ENCODE data around the gene EFNA1.
"Not testable (repeated sequence)": the region's sequence is repeated elsewhere in the genome, so short reads cannot be mapped to it uniquely, and the experiment has no call there.

Gene EFNA1

GRCh38 chr1:155139895-155140629, 12.4 kb downstream of the EFNA1 start, which contains the start of gene DPM3:
TSS of gene DPM3 (minus strand) at chr1:155140531. CDS start at chr1:155140240, 291 bp downstream.
- peak within 1 kb of the TSS; percentile 88 for H3K9ac ChIP-seq (ENCODE audit: low read depth, low read length)
- H3K4me2 ChIP-seq (ENCODE audit: low read length): peak within 1 kb of the TSS; percentile 85
- H3K27me3 ChIP-seq (ENCODE audit: control insufficient read depth, insufficient read depth, low read length): peaks cover 14% of the 10 kb centered on the region
- H3K9me3 ChIP-seq (replicated peaks; ENCODE audit: low read length): no peaks in the 10 kb centered on the region
- peak within 1 kb of the TSS; percentile 88 for H3K4me3 ChIP-seq (ENCODE audit: low read length)
- peaks cover 4% of the 10 kb centered on the region for H3K36me3 ChIP-seq (ENCODE audit: insufficient read depth, low read length)
- H3K4me1 ChIP-seq (ENCODE audit: control insufficient read depth, insufficient read depth, low read length): peaks cover 19% of the 10 kb centered on the region

- H3K27me3 ChIP-seq (ENCODE audit: control insufficient read depth, insufficient read depth, low read length): peaks cover 14% of the 10 kb centered on the region
- H3K4me3 ChIP-seq (ENCODE audit: low read length): peak overlapping the region; percentile 88
- peak overlapping the region; percentile 85 for H3K4me2 ChIP-seq (ENCODE audit: low read length)
- peaks cover 15% of the 10 kb centered on the region for H3K4me1 ChIP-seq (ENCODE audit: control insufficient read depth, insufficient read depth, low read length)
- H3K9me3 ChIP-seq (replicated peaks; ENCODE audit: low read length): no peaks in the 10 kb centered on the region
- peak overlapping the region; percentile 88 for H3K9ac ChIP-seq (ENCODE audit: low read depth, low read length)
- H3K36me3 ChIP-seq (ENCODE audit: insufficient read depth, low read length): peaks cover 4% of the 10 kb centered on the region
Measured at GRCh38 chr1:155140630-155140953, 12.9 kb downstream of the EFNA1 start.

GRCh38 chr1:155141749-155142148, 14.1 kb downstream of the EFNA1 start:
- Histone ChIP-seq H3K4me2 (ENCODE audit: low read length) (no peak overlapping the region), H3K27me3 (ENCODE audit: control insufficient read depth, insufficient read depth, low read length) (peaks cover 21% of the 10 kb centered on the region), H3K9me3 (replicated peaks; ENCODE audit: low read length) (no peaks in the 10 kb centered on the region), H3K4me1 (ENCODE audit: control insufficient read depth, insufficient read depth, low read length) (peaks cover 13% of the 10 kb centered on the region), H3K9ac (ENCODE audit: low read depth, low read length) (no peak overlapping the region), H3K36me3 (ENCODE audit: insufficient read depth, low read length) (peaks cover 4% of the 10 kb centered on the region), H3K4me3 (ENCODE audit: low read length) (no peak overlapping the region)

- H3K4me1 ChIP-seq (ENCODE audit: control insufficient read depth, insufficient read depth, low read length): no peaks in the 10 kb centered on the region
- no peak overlapping the region for H3K4me3 ChIP-seq (ENCODE audit: low read length)
- H3K4me2 ChIP-seq (ENCODE audit: low read length): no peak overlapping the region
- no peaks in the 10 kb centered on the region for H3K36me3 ChIP-seq (ENCODE audit: insufficient read depth, low read length)
- no peak overlapping the region for H3K9ac ChIP-seq (ENCODE audit: low read depth, low read length)
- H3K9me3 ChIP-seq (replicated peaks; ENCODE audit: low read length): no peaks in the 10 kb centered on the region
- H3K27me3 ChIP-seq (ENCODE audit: control insufficient read depth, insufficient read depth, low read length): peaks cover 36% of the 10 kb centered on the region
Measured at GRCh38 chr1:155145491-155145890, 17.8 kb downstream of the EFNA1 start.

GRCh38 chr1:155155996-155156643, 28.4 kb downstream of the EFNA1 start:
- H3K4me1 ChIP-seq (ENCODE audit: control insufficient read depth, insufficient read depth, low read length); H3K4me3 ChIP-seq (ENCODE audit: low read length); H3K4me2 ChIP-seq (ENCODE audit: low read length); H3K36me3 ChIP-seq (ENCODE audit: insufficient read depth, low read length); H3K9ac ChIP-seq (ENCODE audit: low read depth, low read length); H3K9me3 ChIP-seq (replicated peaks; ENCODE audit: low read length): not testable (repeated sequence)
- peaks cover 21% of the 10 kb centered on the region for H3K27me3 ChIP-seq (ENCODE audit: control insufficient read depth, insufficient read depth, low read length)

GRCh38 chr1:155158991-155159390, 31.3 kb downstream of the EFNA1 start:
- H3K9ac ChIP-seq (ENCODE audit: low read depth, low read length): no peak overlapping the region
- no peaks in the 10 kb centered on the region for H3K4me1 ChIP-seq (ENCODE audit: control insufficient read depth, insufficient read depth, low read length)
- no peaks in the 10 kb centered on the region for H3K36me3 ChIP-seq (ENCODE audit: insufficient read depth, low read length)
- H3K9me3 ChIP-seq (replicated peaks; ENCODE audit: low read length): no peaks in the 10 kb centered on the region
- H3K4me3 ChIP-seq (ENCODE audit: low read length): no peak overlapping the region
- H3K4me2 ChIP-seq (ENCODE audit: low read length): no peak overlapping the region
- peaks cover 18% of the 10 kb centered on the region for H3K27me3 ChIP-seq (ENCODE audit: control insufficient read depth, insufficient read depth, low read length)

- Histone ChIP-seq H3K9ac (ENCODE audit: low read depth, low read length) (no peak overlapping the region), H3K36me3 (ENCODE audit: insufficient read depth, low read length) (no peaks in the 10 kb centered on the region), H3K4me2 (ENCODE audit: low read length) (no peak overlapping the region), H3K27me3 (ENCODE audit: control insufficient read depth, insufficient read depth, low read length) (peaks cover 18% of the 10 kb centered on the region), H3K9me3 (replicated peaks; ENCODE audit: low read length) (no peaks in the 10 kb centered on the region), H3K4me1 (ENCODE audit: control insufficient read depth, insufficient read depth, low read length) (no peaks in the 10 kb centered on the region), H3K4me3 (ENCODE audit: low read length) (no peak overlapping the region)
Measured at GRCh38 chr1:155160128-155160527, 32.5 kb downstream of the EFNA1 start.

GRCh38 chr1:155162631-155163030, 35.0 kb downstream of the EFNA1 start:
- not testable (repeated sequence) for H3K4me3 ChIP-seq (ENCODE audit: low read length); H3K36me3 ChIP-seq (ENCODE audit: insufficient read depth, low read length); H3K9me3 ChIP-seq (replicated peaks; ENCODE audit: low read length); H3K4me2 ChIP-seq (ENCODE audit: low read length); H3K9ac ChIP-seq (ENCODE audit: low read depth, low read length); H3K4me1 ChIP-seq (ENCODE audit: control insufficient read depth, insufficient read depth, low read length)
- H3K27me3 ChIP-seq (ENCODE audit: control insufficient read depth, insufficient read depth, low read length): peaks cover 19% of the 10 kb centered on the region

- not testable (repeated sequence) for H3K9me3 ChIP-seq (replicated peaks; ENCODE audit: low read length); H3K4me1 ChIP-seq (ENCODE audit: control insufficient read depth, insufficient read depth, low read length); H3K36me3 ChIP-seq (ENCODE audit: insufficient read depth, low read length); H3K4me2 ChIP-seq (ENCODE audit: low read length); H3K4me3 ChIP-seq (ENCODE audit: low read length); H3K9ac ChIP-seq (ENCODE audit: low read depth, low read length)
- H3K27me3 ChIP-seq (ENCODE audit: control insufficient read depth, insufficient read depth, low read length): peaks cover 19% of the 10 kb centered on the region
Measured at GRCh38 chr1:155163785-155164184, 36.1 kb downstream of the EFNA1 start.

- not testable (repeated sequence) for H3K4me1 ChIP-seq (ENCODE audit: control insufficient read depth, insufficient read depth, low read length); H3K4me3 ChIP-seq (ENCODE audit: low read length); H3K9ac ChIP-seq (ENCODE audit: low read depth, low read length); H3K4me2 ChIP-seq (ENCODE audit: low read length); H3K9me3 ChIP-seq (replicated peaks; ENCODE audit: low read length)
- H3K36me3 ChIP-seq (ENCODE audit: insufficient read depth, low read length): peaks cover 12% of the 10 kb centered on the region
- peaks cover 16% of the 10 kb centered on the region for H3K27me3 ChIP-seq (ENCODE audit: control insufficient read depth, insufficient read depth, low read length)
Measured at GRCh38 chr1:155164625-155165024, 36.9 kb downstream of the EFNA1 start.

- Histone ChIP-seq H3K4me1 (ENCODE audit: control insufficient read depth, insufficient read depth, low read length) (peaks cover 4% of the 10 kb centered on the region), H3K27me3 (ENCODE audit: control insufficient read depth, insufficient read depth, low read length) (peaks cover 12% of the 10 kb centered on the region), H3K9ac (ENCODE audit: low read depth, low read length) (no peak overlapping the region), H3K36me3 (ENCODE audit: insufficient read depth, low read length) (peaks cover 19% of the 10 kb centered on the region), H3K4me2 (ENCODE audit: low read length) (no peak overlapping the region), H3K4me3 (ENCODE audit: low read length) (no peak overlapping the region), H3K9me3 (replicated peaks; ENCODE audit: low read length) (no peaks in the 10 kb centered on the region)
Measured at GRCh38 chr1:155166051-155166470, 38.4 kb downstream of the EFNA1 start.

Measured in skeletal muscle satellite cell (primary cell).